ENCODE results near the gene BTF3L4. TPM values are rescaled to one million over a fixed set of nuclear protein-coding genes. Genes with fewer than 3 reads are reported as not detected.

The BTF3L4 gene
- total RNA-seq, 1 experiment from 2014 or later = 47.0 TPM

DNA sequence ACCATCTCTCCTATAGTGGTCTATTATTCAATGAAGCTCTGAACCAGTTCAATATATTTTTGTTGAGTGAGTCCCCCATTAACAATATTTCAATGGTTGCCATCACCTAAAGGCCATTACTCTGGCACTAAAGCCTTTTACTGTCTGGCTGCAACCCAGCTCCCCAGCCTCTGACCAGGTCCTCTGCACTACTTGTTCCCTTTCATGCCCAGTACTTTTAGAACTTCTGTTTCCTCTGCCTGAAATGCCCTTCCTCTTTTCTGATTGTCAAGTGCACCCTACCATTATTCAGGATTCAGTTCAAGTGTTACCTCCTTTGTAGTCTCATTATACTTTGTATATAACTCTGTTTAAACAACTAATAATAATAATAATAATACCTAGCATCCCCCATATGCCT, 55.4 kb downstream of the BTF3L4 start:
- Histone ChIP-seq H3K27ac (no peak overlapping the region), H3F3A (ENCODE audit: insufficient read depth, low read depth) (no peaks in the 10 kb centered on the region), H3K4me1 (replicated peaks; ENCODE audit: insufficient read depth) (no peaks in the 10 kb centered on the region), H3K4me3 (no peak overlapping the region), H2AFZ (no peak overlapping the region), H3K9me2 (ENCODE audit: insufficient read depth) (no peaks in the 10 kb centered on the region), H3K9me3 (ENCODE audit: insufficient read depth, low read depth) (no peaks in the 10 kb centered on the region), H3K27me3 (ENCODE audit: insufficient read depth, low read depth) (no peaks in the 10 kb centered on the region), H3K36me3 (ENCODE audit: low read depth) (no peaks in the 10 kb centered on the region), H3K79me2 (ENCODE audit: low read depth) (no peaks in the 10 kb centered on the region), H4K20me1 (ENCODE audit: insufficient read depth) (no peaks in the 10 kb centered on the region), H3K4me2 (no peak overlapping the region)
- DNase-seq = no peak
- BruUV-seq (replicated peaks) = no TSS peak
- no peak for TF ChIP-seq EZH2 (IDR thresholded peaks at IDR 0.05; ENCODE audit: low read depth)
- TF ChIP-seq, protein P1, sequence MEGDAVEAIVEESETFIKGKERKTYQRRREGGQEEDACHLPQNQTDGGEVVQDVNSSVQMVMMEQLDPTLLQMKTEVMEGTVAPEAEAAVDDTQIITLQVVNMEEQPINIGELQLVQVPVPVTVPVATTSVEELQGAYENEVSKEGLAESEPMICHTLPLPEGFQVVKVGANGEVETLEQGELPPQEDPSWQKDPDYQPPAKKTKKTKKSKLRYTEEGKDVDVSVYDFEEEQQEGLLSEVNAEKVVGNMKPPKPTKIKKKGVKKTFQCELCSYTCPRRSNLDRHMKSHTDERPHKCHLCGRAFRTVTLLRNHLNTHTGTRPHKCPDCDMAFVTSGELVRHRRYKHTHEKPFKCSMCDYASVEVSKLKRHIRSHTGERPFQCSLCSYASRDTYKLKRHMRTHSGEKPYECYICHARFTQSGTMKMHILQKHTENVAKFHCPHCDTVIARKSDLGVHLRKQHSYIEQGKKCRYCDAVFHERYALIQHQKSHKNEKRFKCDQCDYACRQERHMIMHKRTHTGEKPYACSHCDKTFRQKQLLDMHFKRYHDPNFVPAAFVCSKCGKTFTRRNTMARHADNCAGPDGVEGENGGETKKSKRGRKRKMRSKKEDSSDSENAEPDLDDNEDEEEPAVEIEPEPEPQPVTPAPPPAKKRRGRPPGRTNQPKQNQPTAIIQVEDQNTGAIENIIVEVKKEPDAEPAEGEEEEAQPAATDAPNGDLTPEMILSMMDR (conservative IDR thresholded peaks at IDR 0.05) = no peak
- intact Hi-C loops (cut with micrococcal nuclease; ENCODE audit: unreplicated experiment) = no loop called here
- CTCF ChIA-PET = no interaction called here
- POLR2A ChIA-PET (ENCODE audit: unreplicated experiment) = no interaction called here

GRCh38 chr1:52112489-52112888, 56.4 kb downstream of the BTF3L4 start:
- no peaks in the 10 kb centered on the region for H3K9me2 ChIP-seq (ENCODE audit: insufficient read depth)
- TF ChIP-seq, protein P1 (conservative IDR thresholded peaks at IDR 0.05) = no peak
- TF ChIP-seq EZH2 (IDR thresholded peaks at IDR 0.05; ENCODE audit: low read depth) = no peak
- no peak overlapping the region for H2AFZ ChIP-seq
- no peak overlapping the region for H3K27ac ChIP-seq
- H3K79me2 ChIP-seq (ENCODE audit: low read depth) = no peaks in the 10 kb centered on the region
- ChIA-PET CTCF (interaction anchor here (0.6 kb wide), 1 partner anchor 14 kb away, joined by 3 read pairs; no protein-coding TSS in a partner anchor), POLR2A (ENCODE audit: unreplicated experiment) (no interaction called here)
- H3K36me3 ChIP-seq (ENCODE audit: low read depth) = no peaks in the 10 kb centered on the region
- no peak overlapping the region for H3K4me3 ChIP-seq
- H3K4me1 ChIP-seq (replicated peaks; ENCODE audit: insufficient read depth) = no peaks in the 10 kb centered on the region
- no peaks in the 10 kb centered on the region for H3K27me3 ChIP-seq (ENCODE audit: insufficient read depth, low read depth)
- H3K9me3 ChIP-seq (ENCODE audit: insufficient read depth, low read depth) = no peaks in the 10 kb centered on the region
- BruUV-seq (replicated peaks) = no TSS peak
- H4K20me1 ChIP-seq (ENCODE audit: insufficient read depth) = no peaks in the 10 kb centered on the region
- DNase-seq = no peak
- intact Hi-C loops (cut with micrococcal nuclease; ENCODE audit: unreplicated experiment) = no loop called here
- H3K4me2 ChIP-seq = no peak overlapping the region
- no peaks in the 10 kb centered on the region for H3F3A ChIP-seq (ENCODE audit: insufficient read depth, low read depth)

GRCh38 chr1:52119301-52120079, 63.4 kb downstream of the BTF3L4 start:
- intact Hi-C loops (cut with micrococcal nuclease; ENCODE audit: unreplicated experiment) = no loop called here
- Histone ChIP-seq H3K4me2 (no peak overlapping the region; the same call in 1 of the 2 replicates), H4K20me1 (ENCODE audit: insufficient read depth) (no peaks in the 10 kb centered on the region), H3K36me3 (ENCODE audit: low read depth) (no peaks in the 10 kb centered on the region), H3K27me3 (ENCODE audit: insufficient read depth, low read depth) (no peaks in the 10 kb centered on the region), H2AFZ (no peak overlapping the region), H3F3A (ENCODE audit: insufficient read depth, low read depth) (no peaks in the 10 kb centered on the region), H3K9me2 (ENCODE audit: insufficient read depth) (no peaks in the 10 kb centered on the region), H3K27ac (no peak overlapping the region), H3K4me3 (no peak overlapping the region), H3K9me3 (ENCODE audit: insufficient read depth, low read depth) (no peaks in the 10 kb centered on the region), H3K79me2 (ENCODE audit: low read depth) (no peaks in the 10 kb centered on the region), H3K4me1 (replicated peaks; ENCODE audit: insufficient read depth) (peaks cover 14% of the 10 kb centered on the region)
- no peak for DNase-seq
- BruUV-seq (replicated peaks) = no TSS peak
- ChIA-PET POLR2A (ENCODE audit: unreplicated experiment) (no interaction called here), CTCF (no interaction called here)
- TF ChIP-seq, protein P1 (conservative IDR thresholded peaks at IDR 0.05) = no peak
- no peak for TF ChIP-seq EZH2 (IDR thresholded peaks at IDR 0.05; ENCODE audit: low read depth)

Data from PC-9 (cell line).